NCI-H2029 (cell line): ENCODE results near the gene FYN.
"Not testable (repeated sequence)": the region's sequence is repeated elsewhere in the genome, so short reads cannot be mapped to it uniquely, and the experiment has no call there.

ENCODE experiments used
- DNase-seq: peaks from one replicate; lab custom pipeline; 2025; lab: John Stamatoyannopoulos, UW

FYN gene

DNA sequence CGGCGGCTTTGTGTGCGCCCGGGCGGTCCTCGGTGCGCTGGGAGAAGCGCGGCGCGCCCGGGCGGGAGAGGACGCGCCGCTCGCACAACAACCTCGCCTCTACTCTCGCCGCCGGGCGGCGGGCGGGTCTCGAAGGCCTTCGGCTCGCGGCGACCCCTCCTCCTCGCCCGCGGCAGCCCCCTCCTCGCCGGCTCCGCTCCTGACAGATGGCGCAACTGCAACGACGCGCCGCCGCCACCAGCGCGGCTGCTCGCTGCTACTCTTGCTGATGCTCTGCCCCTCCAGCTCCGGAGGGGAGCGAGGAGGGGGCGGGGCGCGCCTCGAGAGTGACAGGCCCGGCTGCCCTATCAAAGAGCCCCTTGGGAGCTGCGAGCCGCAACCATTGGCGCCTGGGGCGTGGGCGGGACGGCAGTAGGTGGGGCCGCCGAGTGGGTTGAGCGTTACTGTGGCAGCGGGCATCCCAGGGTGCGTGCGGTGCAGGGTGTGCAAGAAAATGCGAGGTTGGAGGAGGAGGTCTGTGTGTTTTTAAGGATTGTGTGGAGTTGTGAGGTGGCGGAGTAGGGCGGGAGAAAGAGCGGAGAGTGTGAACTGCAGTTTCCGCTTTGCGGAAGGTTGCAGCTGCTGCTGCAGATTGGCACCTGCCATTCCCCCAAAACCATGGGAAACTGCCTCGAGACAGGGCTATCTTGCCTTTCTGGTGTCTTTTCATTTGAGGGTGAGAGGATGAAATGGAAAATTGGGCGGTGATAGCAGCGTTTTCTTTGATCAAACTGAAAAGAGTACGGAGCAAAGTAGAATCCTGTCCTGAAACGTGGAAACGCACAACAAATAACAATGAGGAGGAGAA lies at the start of gene FYN:
Gene FYN, minus strand, starts transcription at position 275 of the 847 bp plus-strand sequence. CDS start 153,401 bp downstream, outside the sequence.
- DNase-seq = peak; percentile 99

- DNase-seq = peak; percentile 95
These were observed 49.4 kb upstream of the FYN start for GRCh38 chr6:111922454-111923297.

GRCh38 chr6:111921103-111921502 lies 47.9 kb upstream of the FYN start:
- no peak for DNase-seq

- DNase-seq = no peak
These were observed 47.3 kb upstream of the FYN start for GRCh38 chr6:111920578-111920977.

DNA sequence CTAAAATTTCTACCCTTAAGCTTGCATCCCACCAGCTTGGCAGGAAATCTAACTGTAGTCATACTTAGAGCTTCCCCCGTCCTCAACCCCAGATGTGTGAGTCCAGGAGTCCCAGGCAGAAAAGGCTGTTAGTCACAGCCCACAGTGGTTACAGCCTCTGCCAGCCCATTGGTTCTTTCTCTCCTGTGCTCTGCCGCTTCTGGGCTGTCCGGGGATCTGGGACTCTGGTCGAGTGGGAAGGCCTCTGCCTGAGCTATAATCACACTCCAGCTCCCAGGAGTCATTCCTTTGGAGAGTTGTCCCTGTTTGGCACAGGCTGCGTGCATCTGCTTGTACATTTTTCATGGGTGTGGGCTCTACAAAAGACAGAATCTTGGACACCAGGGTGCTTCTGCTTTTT lies 45.6 kb upstream of the FYN start:
- no peak for DNase-seq

DNA sequence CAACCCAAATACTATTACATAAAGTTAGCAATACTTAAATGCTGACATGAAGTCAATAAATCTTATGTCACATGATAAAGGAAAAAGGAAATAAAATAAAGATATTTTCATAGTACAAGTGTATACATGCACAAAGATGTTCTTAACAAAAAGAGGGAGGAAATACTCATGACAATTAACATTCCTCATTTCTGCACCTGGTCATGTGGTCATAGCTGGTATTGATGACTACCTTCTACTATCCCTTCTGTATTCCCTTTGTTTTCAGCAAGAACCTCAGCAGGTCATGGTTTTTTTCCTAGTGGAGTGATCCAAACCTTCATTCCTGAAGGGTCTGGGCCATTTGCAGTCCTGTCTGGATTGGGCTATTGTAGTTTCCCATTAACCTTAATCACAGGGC lies 43.5 kb upstream of the FYN start:
- no peak for DNase-seq

DNA sequence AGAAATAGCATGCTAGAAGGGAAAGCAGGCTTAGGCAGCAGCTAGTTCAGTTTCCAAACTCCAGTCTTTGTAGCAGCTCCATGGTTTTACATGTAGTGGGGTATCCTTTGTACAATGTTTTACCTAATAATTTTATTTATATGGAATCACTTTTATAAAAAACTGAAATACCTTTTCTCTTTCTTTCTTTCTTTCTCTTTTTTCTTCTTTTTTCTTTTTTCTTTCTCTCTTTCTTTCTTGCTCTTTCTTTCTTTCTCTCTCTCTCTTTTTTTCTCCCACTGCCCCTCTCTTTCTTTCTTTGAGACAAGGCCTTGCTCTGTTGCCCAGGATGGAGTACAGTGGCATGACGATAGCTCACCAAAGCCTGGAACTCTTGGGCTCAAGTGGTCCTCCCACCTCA lies 41.4 kb upstream of the FYN start:
- DNase-seq = no peak

- DNase-seq = no peak
These were observed 39.7 kb upstream of the FYN start for GRCh38 chr6:111912904-111913303.

GRCh38 chr6:111911428-111911827 lies 38.2 kb upstream of the FYN start:
- no peak for DNase-seq

GRCh38 chr6:111909238-111909637 lies 36.0 kb upstream of the FYN start:
- DNase-seq = no peak

DNA sequence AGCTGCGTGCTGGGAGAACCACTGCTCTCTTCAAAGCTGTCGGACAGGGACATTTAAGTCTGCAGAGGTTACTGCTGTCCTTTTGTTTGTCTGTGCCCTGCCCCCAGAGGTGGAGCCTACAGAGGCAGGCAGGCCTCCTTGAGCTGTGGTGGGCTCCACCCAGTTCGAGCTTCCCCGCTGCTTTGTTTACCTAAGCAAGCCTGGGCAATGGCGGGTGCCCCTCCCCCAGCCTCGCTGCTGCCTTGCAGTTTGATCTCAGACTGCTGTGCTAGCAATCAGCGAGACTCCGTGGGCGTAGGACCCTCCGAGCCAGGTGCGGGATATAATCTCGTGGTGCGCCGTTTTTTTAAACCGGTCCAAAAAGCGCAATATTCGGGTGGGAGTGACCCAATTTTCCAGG lies 35.1 kb upstream of the FYN start:
- not testable (repeated sequence) for DNase-seq

DNA sequence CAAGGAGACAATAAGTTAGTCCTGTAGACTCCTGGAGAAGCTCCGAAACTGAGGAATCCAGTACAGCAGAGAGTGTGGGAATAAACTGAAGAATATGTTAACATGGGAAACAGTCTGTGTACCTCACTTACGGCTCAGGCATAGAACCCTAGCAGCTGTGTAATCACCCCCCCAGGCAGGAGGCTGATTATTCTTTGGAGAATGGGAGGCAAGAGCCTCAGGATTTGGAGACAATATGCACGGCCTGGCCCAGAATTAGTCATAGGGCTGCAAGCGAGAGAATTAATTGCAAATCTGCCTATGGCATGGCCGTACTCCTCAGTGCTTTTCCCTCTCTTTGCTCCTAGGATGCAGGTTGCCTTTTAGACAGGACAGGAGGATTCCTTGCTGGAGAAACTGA lies 27.5 kb upstream of the FYN start:
- DNase-seq = no peak

GRCh38 chr6:111899531-111899930 lies 26.3 kb upstream of the FYN start:
- no peak for DNase-seq

DNA sequence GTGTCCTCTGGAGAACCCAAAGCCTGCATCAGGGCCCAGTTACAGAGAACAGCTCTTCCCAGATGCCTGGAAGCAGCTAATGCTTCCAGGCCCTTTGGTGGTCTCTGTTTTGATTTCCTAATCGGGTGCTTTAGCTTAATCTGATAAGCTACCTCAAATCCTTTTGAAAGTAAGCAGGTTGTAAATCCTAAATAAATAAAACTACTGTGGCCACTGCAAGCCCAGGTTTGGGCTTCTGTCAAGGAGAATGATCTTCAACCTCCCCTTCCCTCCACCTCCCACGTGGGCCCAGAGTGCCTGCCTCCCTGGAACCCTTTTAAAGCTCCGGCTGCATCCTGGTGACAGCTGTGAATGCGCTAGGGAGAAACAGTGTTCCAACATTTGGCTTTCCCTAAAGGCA lies 25.2 kb upstream of the FYN start:
- no peak for DNase-seq

GRCh38 chr6:111894951-111895350 lies 21.7 kb upstream of the FYN start:
- DNase-seq = no peak

- DNase-seq = no peak
These were observed 21.0 kb upstream of the FYN start for GRCh38 chr6:111894272-111894671.

- DNase-seq = no peak
These were observed 19.2 kb upstream of the FYN start for GRCh38 chr6:111892431-111892830.

- DNase-seq = no peak
These were observed 17.7 kb upstream of the FYN start for GRCh38 chr6:111890988-111891387.

DNA sequence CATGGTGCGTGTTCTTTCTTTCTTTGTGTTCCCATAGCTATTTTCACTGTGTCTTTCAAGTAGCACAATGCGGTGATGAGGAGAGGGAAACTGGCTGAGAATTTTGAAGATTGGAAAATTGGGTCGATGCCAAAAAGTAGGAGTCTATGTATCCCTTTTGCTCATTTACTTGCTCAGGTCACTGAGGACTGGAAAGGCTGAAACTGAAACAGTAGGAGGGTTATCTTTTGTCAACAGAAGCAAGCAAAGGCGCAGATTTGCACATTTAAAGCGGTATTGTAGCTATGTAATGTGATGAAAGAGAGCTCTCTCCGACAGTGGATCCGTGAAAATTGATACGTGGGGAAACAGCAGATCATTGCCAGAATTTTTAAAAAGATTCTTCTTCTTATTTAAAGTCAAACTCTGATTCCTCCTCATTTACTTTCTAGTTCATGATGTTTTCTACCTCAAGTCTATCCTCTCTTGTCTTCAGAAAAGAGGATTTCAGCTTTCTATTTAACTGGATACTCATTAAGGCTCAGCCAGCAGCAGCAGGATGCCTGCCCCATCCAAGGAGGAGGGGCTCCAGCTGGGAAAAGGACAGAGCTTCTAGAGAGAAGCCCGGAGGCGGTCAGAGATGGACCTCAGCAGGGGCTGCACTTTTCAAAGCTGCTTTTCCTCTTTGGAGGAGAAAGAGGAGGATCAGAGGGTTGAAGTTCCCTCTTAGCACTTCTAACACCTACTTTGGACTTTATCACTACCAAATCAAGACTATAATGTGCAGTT lies 15.9 kb upstream of the FYN start:
- no peak for DNase-seq

DNA sequence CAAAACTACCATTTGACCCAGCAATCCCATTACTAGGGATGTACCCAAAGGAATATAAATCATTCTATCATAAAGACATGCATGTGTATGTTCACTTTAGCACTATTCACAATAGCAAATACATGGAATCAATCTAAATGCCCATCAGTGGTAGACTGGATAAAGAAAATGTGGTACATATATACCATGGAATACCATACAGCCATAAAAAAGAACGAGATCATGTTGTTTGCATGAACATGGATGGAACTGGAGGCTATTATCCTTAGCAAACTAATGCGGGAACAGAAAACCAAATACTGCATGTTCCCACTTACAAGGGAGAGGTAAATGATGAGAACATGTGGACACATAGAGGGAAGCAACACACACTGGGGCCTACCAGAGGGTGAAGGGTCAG lies 13.5 kb upstream of the FYN start:
- DNase-seq = not testable (repeated sequence)

DNA sequence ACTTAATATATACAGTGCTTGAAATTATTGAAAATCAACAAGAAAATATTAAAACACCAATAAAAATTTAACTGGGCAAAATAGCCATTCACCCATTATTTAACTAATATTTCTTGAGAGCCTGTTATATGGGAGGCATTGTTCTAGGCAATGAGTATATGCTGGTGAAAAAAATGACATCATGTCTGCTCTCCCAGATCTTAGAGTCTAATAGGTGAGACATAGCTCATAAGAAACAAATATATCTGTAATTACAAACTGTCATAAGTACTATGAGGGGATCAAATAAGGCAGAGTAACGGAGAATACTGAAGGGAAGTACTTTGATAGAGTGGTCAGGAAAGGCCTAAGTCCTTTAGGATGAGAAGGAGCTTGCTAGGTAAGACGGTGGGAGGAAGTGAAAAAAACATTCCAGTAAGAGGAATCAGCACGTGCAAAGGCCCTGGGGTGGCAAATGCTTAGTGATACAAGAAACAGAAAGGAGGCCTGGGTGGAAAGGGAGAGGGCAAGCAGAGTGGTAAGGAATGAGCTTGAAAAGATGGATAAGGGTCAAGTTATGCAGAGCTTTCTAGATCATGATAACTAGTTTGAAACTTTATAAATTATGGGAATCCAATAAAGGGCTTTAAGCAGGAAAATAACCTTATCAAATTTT lies 12.2 kb upstream of the FYN start:
- no peak for DNase-seq

- no peak for DNase-seq
These were observed 10.8 kb upstream of the FYN start for GRCh38 chr6:111884068-111884467.
